A673 (cell line): ENCODE results near the gene NDST1. TPM values are rescaled to one million over a fixed set of nuclear protein-coding genes. Genes with fewer than 3 reads are reported as not detected.

Source experiments
- BruUV-seq: library from RNA; stranded (reverse); fragments of 400-500 nt; replicated peaks from 2 replicates; lab custom pipeline; 2021; lab: Mats Ljungman, UMichigan
- CTCF ChIA-PET: fragments of 300-600 bp; sonication (Branson Sonifier 250); formaldehyde crosslinking; loops from one replicate; lab custom pipeline; 2022; ENCODE audit warnings: antibody characterized with exemption; lab: Charles Lee
- POLR2A ChIA-PET: fragments of 300-600 bp; sonication (Branson Sonifier 250); formaldehyde crosslinking; loops from one replicate; lab custom pipeline; 2022; ENCODE audit warnings: antibody characterized with exemption; ENCODE audit not compliant: low non-redundant PET; lab: Charles Lee
- DNase-seq: peaks from one replicate; pipeline ENCODE4 v3.0.0-alpha.2; 2015; ENCODE audit warnings: low spot score
- H3K27ac ChIP-seq: fragments of 200-600 bp; sonication (generic); 2 replicates; pipeline ENCODE4 v1.5.1; 2016; ENCODE audit warnings: mixed run types, low read depth, mild to moderate bottlenecking, mixed read lengths, antibody characterized with exemption, low read length; ENCODE audit not compliant: poor library complexity, severe bottlenecking
- H3K27me3 ChIP-seq: fragments of 200-600 bp; sonication (generic); replicated peaks from 2 replicates; pipeline ENCODE4 v1.6.1; 2017; ENCODE audit warnings: mixed run types, low read depth, mild to moderate bottlenecking, mixed read lengths, antibody characterized with exemption, low read length; ENCODE audit not compliant: insufficient read depth, poor library complexity
- H3K36me3 ChIP-seq: fragments of 200-600 bp; sonication (generic); 2 replicates; pipeline ENCODE4 v1.6.1; 2016; ENCODE audit warnings: mixed run types, mild to moderate bottlenecking, mixed read lengths, antibody characterized with exemption, low read length; ENCODE audit not compliant: insufficient read depth, poor library complexity, severe bottlenecking
- H3K4me1 ChIP-seq: fragments of 200-600 bp; sonication (generic); 2 replicates; pipeline ENCODE4 v1.6.1; 2017; ENCODE audit warnings: mixed run types, mild to moderate bottlenecking, mixed read lengths, antibody characterized with exemption, low read length; ENCODE audit not compliant: insufficient read depth, poor library complexity, severe bottlenecking
- H3K4me3 ChIP-seq: fragments of 200-600 bp; sonication (generic); 2 replicates; pipeline ENCODE4 v1.5.1; 2016; ENCODE audit warnings: low read depth, mixed run types, mild to moderate bottlenecking, mixed read lengths, low read length; ENCODE audit not compliant: poor library complexity, severe bottlenecking
- H3K9me3 ChIP-seq: fragments of 200-600 bp; sonication (generic); 2 replicates; pipeline ENCODE4 v1.6.1; 2016; ENCODE audit warnings: mixed run types, low read depth, mild to moderate bottlenecking, mixed read lengths, antibody characterized with exemption, low read length; ENCODE audit not compliant: poor library complexity, severe bottlenecking
- CTCF ChIP-seq: fragments of 300-800, 200-600 bp; sonication (generic); conservative IDR thresholded peaks from 2 replicates; pipeline ENCODE4 v1.5.1; 2017; ENCODE audit warnings: low read depth, mild to moderate bottlenecking, antibody characterized with exemption, low read length, moderate library complexity, mixed read lengths
- EZH2 ChIP-seq: fragments of 200-600 bp; sonication (generic); IDR thresholded peaks from 2 replicates; pipeline ENCODE4 v1.6.1; 2017; ENCODE audit warnings: borderline replicate concordance, low read depth, mild to moderate bottlenecking, mixed read lengths, antibody characterized with exemption, low read length; ENCODE audit not compliant: poor library complexity, severe bottlenecking
- intact Hi-C: fragments of 100-400 bp; cut with micrococcal nuclease; formaldehyde crosslinking; loops from one replicate; pipeline ENCODE4 v1.10.0; 2022; ENCODE audit not compliant: unreplicated experiment
- total RNA-seq: library from RNA; stranded (reverse); gene quantifications from 2 replicates; pipeline ENCODE4 v1.2.3, GENCODE V29; 2021

NDST1 gene
- total RNA-seq, 1 experiment from 2014 or later = 44.0 TPM

DNA sequence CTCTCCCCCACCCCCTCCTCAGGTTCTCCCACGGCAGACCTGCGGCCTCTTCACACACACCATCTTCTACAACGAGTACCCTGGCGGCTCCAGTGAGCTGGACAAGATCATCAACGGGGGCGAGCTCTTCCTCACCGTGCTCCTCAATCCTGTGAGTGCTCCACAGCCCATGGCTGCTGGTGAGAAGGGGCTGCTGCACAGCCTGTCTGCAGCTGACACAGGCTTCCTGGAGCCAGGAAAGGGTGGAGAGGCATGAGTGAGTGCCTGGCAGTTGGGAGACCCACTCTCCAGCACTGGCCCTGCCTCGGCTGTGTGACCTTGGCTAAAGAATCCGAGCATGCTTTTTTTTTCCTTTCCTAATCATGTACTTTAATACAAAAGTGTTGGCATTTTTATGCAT, 31.3 kb downstream of the NDST1 start:
- Histone ChIP-seq H3K4me1 (no peaks in the 10 kb centered on the region), H3K4me3 (no peak overlapping the region), H3K27me3 (no peaks in the 10 kb centered on the region), H3K27ac (no peak overlapping the region), H3K36me3 (peaks cover 46% of the 10 kb centered on the region), H3K9me3 (no peaks in the 10 kb centered on the region)
- no peak for TF ChIP-seq CTCF
- no peak for TF ChIP-seq EZH2
- BruUV-seq = no TSS peak
- ChIA-PET POLR2A (no interaction called here), CTCF (no interaction called here)
- DNase-seq = no peak
- intact Hi-C loops = no loop called here

- Histone ChIP-seq H3K36me3 (peaks cover 38% of the 10 kb centered on the region), H3K9me3 (no peaks in the 10 kb centered on the region), H3K4me3 (no peak overlapping the region), H3K27me3 (no peaks in the 10 kb centered on the region), H3K27ac (no peak overlapping the region), H3K4me1 (no peaks in the 10 kb centered on the region)
- ChIA-PET CTCF (no interaction called here), POLR2A (no interaction called here)
- TF ChIP-seq EZH2 (no peak), CTCF (no peak)
- intact Hi-C loops = no loop called here
- DNase-seq = no peak
- no TSS peak for BruUV-seq
Measured at GRCh38 chr5:150540042-150540441, 32.1 kb downstream of the NDST1 start.

- H3K27me3 ChIP-seq = no peaks in the 10 kb centered on the region
- H3K27ac ChIP-seq = no peak overlapping the region
- intact Hi-C loops = no loop called here
- DNase-seq = no peak
- POLR2A ChIA-PET = no interaction called here
- H3K9me3 ChIP-seq = no peaks in the 10 kb centered on the region
- CTCF ChIA-PET = no interaction called here
- BruUV-seq = no TSS peak
- H3K36me3 ChIP-seq = peaks cover 39% of the 10 kb centered on the region
- no peaks in the 10 kb centered on the region for H3K4me1 ChIP-seq
- no peak overlapping the region for H3K4me3 ChIP-seq
- TF ChIP-seq CTCF = no peak
- TF ChIP-seq EZH2 = no peak
Measured at GRCh38 chr5:150540615-150541396, 32.9 kb downstream of the NDST1 start.
